Upper lobe of right lung (tissue), 1 donor: ENCODE data around the gene CRISPLD2. TPM values are rescaled to one million over a fixed set of nuclear protein-coding genes. Genes with fewer than 3 reads are reported as not detected.

ENCODE experiments used
- ATAC-seq: fragments of 200-7000 bp; cut with Tn5 transposase; one replicate; pipeline ENCODE4 v1.9.1; 2020; ENCODE audit warnings: mild to moderate bottlenecking, moderate library complexity
- DNase-seq: peaks from one replicate; pipeline ENCODE4 v3.0.0-alpha.2; 2020
- H3K27ac ChIP-seq: fragments of 200-600 bp; one replicate; pipeline ENCODE4 v1.8.0; 2022
- H3K27me3 ChIP-seq: fragments of 200-600 bp; one replicate; pipeline ENCODE4 v1.8.0; 2022; ENCODE audit warnings: mild to moderate bottlenecking
- H3K36me3 ChIP-seq: fragments of 200-600 bp; one replicate; pipeline ENCODE4 v1.8.0; 2022
- H3K4me1 ChIP-seq: fragments of 200-600 bp; one replicate; pipeline ENCODE4 v1.8.0; 2022
- H3K4me3 ChIP-seq: fragments of 200-600 bp; one replicate; pipeline ENCODE4 v1.8.0; 2022; ENCODE audit warnings: mild to moderate bottlenecking
- H3K9me3 ChIP-seq: fragments of 200-600 bp; one replicate; pipeline ENCODE4 v1.8.0; 2022
- CTCF ChIP-seq: fragments of 200-600 bp; IDR thresholded peaks from one replicate; pipeline ENCODE4 v1.8.0; 2022; ENCODE audit warnings: antibody characterized with exemption
- intact Hi-C: fragments of 100-400 bp; cut with DNase I; formaldehyde crosslinking; loops from one replicate; pipeline ENCODE4 v1.11.0; 2022
- long read RNA-seq: library from polyadenylated mRNA; unstranded; transcript quantifications from one replicate; pipeline ENCODE4 v2.0.0, GENCODE V29; 2021
- total RNA-seq: library from RNA; stranded (reverse); fragmentation: NEBNext Ultra II Directional; extraction: Animal tissue kit (Norgen Biotek cat#: 25700); gene quantifications from one replicate; pipeline ENCODE4 v1.2.1, GENCODE V29; 2021
- donor health status: DM: no; HTN: yes; CAD: no; lungs with severe emphysema.

CRISPLD2 gene
- 61.9 TPM for total RNA-seq
- long read RNA-seq, full-length matches to known transcripts: 5 of 39 reads
- long read RNA-seq, partial matches to known transcripts: 29 of 39 reads
- long read RNA-seq, other reads (novel, unspliced or antisense): 5 of 39 reads

GRCh38 chr16:84819644-84820304 lies at the start of gene CRISPLD2:
CRISPLD2 (plus strand) TSS chr16:84819985; CDS start chr16:84838496, 18,511 bp downstream.
- TF ChIP-seq CTCF: no peak
- peak; percentile 96 for DNase-seq
- Histone ChIP-seq H3K36me3 (no peaks in the 10 kb centered on the region), H3K4me1 (peaks cover 17% of the 10 kb centered on the region), H3K27me3 (peaks cover 15% of the 10 kb centered on the region), H3K9me3 (no peaks in the 10 kb centered on the region), H3K27ac (peak within 1 kb of the TSS; percentile 70), H3K4me3 (peak within 1 kb of the TSS; percentile 53)
- intact Hi-C loops: no loop called here
- peak; percentile 96 for ATAC-seq

GRCh38 chr16:84773312-84773711 lies 46.5 kb upstream of the CRISPLD2 start:
- intact Hi-C loops: no loop called here
- no peaks in the 10 kb centered on the region for H3K4me1 ChIP-seq
- H3K36me3 ChIP-seq: peaks cover 82% of the 10 kb centered on the region
- no peaks in the 10 kb centered on the region for H3K9me3 ChIP-seq
- H3K4me3 ChIP-seq: no peak overlapping the region
- no peak for ATAC-seq
- no peak for DNase-seq
- TF ChIP-seq CTCF: no peak
- no peaks in the 10 kb centered on the region for H3K27me3 ChIP-seq
- no peak overlapping the region for H3K27ac ChIP-seq

- ATAC-seq (peak; percentile 23), DNase-seq (no peak)
- intact Hi-C loops: no loop called here
- no peak overlapping the region for H3K4me3 ChIP-seq
- H3K27me3 ChIP-seq: no peaks in the 10 kb centered on the region
- no peaks in the 10 kb centered on the region for H3K4me1 ChIP-seq
- H3K9me3 ChIP-seq: no peaks in the 10 kb centered on the region
- peaks cover 83% of the 10 kb centered on the region for H3K36me3 ChIP-seq
- TF ChIP-seq CTCF: no peak
- no peak overlapping the region for H3K27ac ChIP-seq
Measured at GRCh38 chr16:84774810-84775209, 45.0 kb upstream of the CRISPLD2 start.

- Histone ChIP-seq H3K27ac (no peak overlapping the region), H3K9me3 (no peaks in the 10 kb centered on the region), H3K4me3 (no peak overlapping the region), H3K36me3 (peaks cover 81% of the 10 kb centered on the region), H3K4me1 (no peaks in the 10 kb centered on the region), H3K27me3 (no peaks in the 10 kb centered on the region)
- TF ChIP-seq CTCF: no peak
- ATAC-seq: no peak
- no peak for DNase-seq
- intact Hi-C loops: no loop called here
Measured at GRCh38 chr16:84775262-84775810, 44.4 kb upstream of the CRISPLD2 start.

- H3K27me3 ChIP-seq: no peaks in the 10 kb centered on the region
- peaks cover 72% of the 10 kb centered on the region for H3K36me3 ChIP-seq
- H3K4me1 ChIP-seq: no peaks in the 10 kb centered on the region
- no peak overlapping the region for H3K27ac ChIP-seq
- TF ChIP-seq CTCF: no peak
- H3K4me3 ChIP-seq: no peak overlapping the region
- ATAC-seq (peak; percentile 8), DNase-seq (no peak)
- H3K9me3 ChIP-seq: no peaks in the 10 kb centered on the region
- intact Hi-C loops: no loop called here
Measured at GRCh38 chr16:84777435-84777834, 42.4 kb upstream of the CRISPLD2 start.
